C4-2B (cell line): ENCODE results near the gene STAB2.

Experiments used
- ZFX ChIP-seq: fragments of 450-650 bp; IDR thresholded peaks from 2 replicates; pipeline ENCODE4 v1.6.1; 2017
- TF ChIP-seq, protein P1 (sequence below): fragments of 450-650 bp; conservative IDR thresholded peaks from 2 replicates; pipeline ENCODE4 v1.5.1; 2017; ENCODE audit warnings: mild to moderate bottlenecking

DNA sequence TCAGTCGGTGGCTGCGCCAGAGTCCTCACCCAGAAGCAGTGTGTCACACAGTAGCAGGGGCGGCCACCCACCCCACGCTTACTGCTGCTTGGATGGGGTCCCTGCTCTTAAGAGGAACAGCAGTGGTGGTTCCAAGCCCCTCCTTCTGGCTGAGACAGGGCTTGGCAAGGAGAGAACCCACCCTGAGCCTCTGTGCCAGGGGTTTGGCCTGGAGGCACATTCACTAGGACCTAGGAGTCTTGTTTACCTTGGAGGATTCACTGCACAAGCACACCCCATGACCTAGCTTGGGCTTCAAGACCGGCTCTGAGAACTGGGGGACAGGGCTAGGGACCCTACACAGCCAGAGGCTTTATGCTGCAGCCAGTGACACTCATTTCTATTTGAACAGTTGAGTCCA, 175.4 kb downstream of the STAB2 start:
- TF ChIP-seq, protein P1, sequence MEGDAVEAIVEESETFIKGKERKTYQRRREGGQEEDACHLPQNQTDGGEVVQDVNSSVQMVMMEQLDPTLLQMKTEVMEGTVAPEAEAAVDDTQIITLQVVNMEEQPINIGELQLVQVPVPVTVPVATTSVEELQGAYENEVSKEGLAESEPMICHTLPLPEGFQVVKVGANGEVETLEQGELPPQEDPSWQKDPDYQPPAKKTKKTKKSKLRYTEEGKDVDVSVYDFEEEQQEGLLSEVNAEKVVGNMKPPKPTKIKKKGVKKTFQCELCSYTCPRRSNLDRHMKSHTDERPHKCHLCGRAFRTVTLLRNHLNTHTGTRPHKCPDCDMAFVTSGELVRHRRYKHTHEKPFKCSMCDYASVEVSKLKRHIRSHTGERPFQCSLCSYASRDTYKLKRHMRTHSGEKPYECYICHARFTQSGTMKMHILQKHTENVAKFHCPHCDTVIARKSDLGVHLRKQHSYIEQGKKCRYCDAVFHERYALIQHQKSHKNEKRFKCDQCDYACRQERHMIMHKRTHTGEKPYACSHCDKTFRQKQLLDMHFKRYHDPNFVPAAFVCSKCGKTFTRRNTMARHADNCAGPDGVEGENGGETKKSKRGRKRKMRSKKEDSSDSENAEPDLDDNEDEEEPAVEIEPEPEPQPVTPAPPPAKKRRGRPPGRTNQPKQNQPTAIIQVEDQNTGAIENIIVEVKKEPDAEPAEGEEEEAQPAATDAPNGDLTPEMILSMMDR = no peak
- TF ChIP-seq ZFX = no peak
